Measurements from ENCODE around the gene CANX.

Gene CANX

GRCh38 chr5:179769271-179769670, 70.5 kb downstream of the CANX start:
- H3K9me3 ChIP-seq (ENCODE audit: insufficient read depth, low read depth, low read length), result no peaks in the 10 kb centered on the region
- H3K27me3 ChIP-seq (ENCODE audit: insufficient read depth, low read length, poor library complexity, severe bottlenecking), result no peaks in the 10 kb centered on the region
- no peaks in the 10 kb centered on the region for H3K9me2 ChIP-seq (replicated peaks; ENCODE audit: low read depth, low read length)
- H2AFZ ChIP-seq (ENCODE audit: low read length), result no peak overlapping the region
- no peaks in the 10 kb centered on the region for H4K20me1 ChIP-seq (ENCODE audit: insufficient read depth, low read length, poor library complexity, severe bottlenecking)
- no peaks in the 10 kb centered on the region for H3K4me1 ChIP-seq (ENCODE audit: insufficient read depth, low read length, poor library complexity, severe bottlenecking)
- H3K79me2 ChIP-seq (ENCODE audit: insufficient read depth, low read length), result no peaks in the 10 kb centered on the region; the same call in 1 of the 2 replicates
- no peaks in the 10 kb centered on the region for H3F3A ChIP-seq (ENCODE audit: low read depth)
- H3K4me3 ChIP-seq (ENCODE audit: low read length, poor library complexity, severe bottlenecking), result no peak overlapping the region
- no peak overlapping the region for H3K4me2 ChIP-seq (ENCODE audit: low read depth, low read length, poor library complexity, severe bottlenecking)
- TF ChIP-seq CTCF (conservative IDR thresholded peaks at IDR 0.05; ENCODE audit: low read length), result no peak
- TF ChIP-seq EZH2phosphoT487 (IDR thresholded peaks at IDR 0.05; ENCODE audit: borderline replicate concordance), result no peak
- H3K9ac ChIP-seq (ENCODE audit: low read depth, low read length, poor library complexity, severe bottlenecking), result no peak overlapping the region
- peaks cover 68% of the 10 kb centered on the region; the same call in 1 of the 2 replicates for H3K36me3 ChIP-seq (ENCODE audit: insufficient read depth, low read length)

- TF ChIP-seq EZH2phosphoT487 (IDR thresholded peaks at IDR 0.05; ENCODE audit: borderline replicate concordance) (no peak), CTCF (conservative IDR thresholded peaks at IDR 0.05; ENCODE audit: low read length) (no peak)
- H3K4me3 ChIP-seq (ENCODE audit: low read length, poor library complexity, severe bottlenecking), result no peak overlapping the region
- H3F3A ChIP-seq (ENCODE audit: low read depth), result no peaks in the 10 kb centered on the region
- H3K27me3 ChIP-seq (ENCODE audit: insufficient read depth, low read length, poor library complexity, severe bottlenecking), result no peaks in the 10 kb centered on the region
- H3K9ac ChIP-seq (ENCODE audit: low read depth, low read length, poor library complexity, severe bottlenecking), result no peak overlapping the region
- no peaks in the 10 kb centered on the region for H3K4me1 ChIP-seq (ENCODE audit: insufficient read depth, low read length, poor library complexity, severe bottlenecking)
- H3K9me3 ChIP-seq (ENCODE audit: insufficient read depth, low read depth, low read length), result no peaks in the 10 kb centered on the region
- no peaks in the 10 kb centered on the region for H4K20me1 ChIP-seq (ENCODE audit: insufficient read depth, low read length, poor library complexity, severe bottlenecking)
- no peak overlapping the region for H2AFZ ChIP-seq (ENCODE audit: low read length)
- no peaks in the 10 kb centered on the region for H3K9me2 ChIP-seq (replicated peaks; ENCODE audit: low read depth, low read length)
- no peaks in the 10 kb centered on the region; the same call in 1 of the 2 replicates for H3K79me2 ChIP-seq (ENCODE audit: insufficient read depth, low read length)
- H3K4me2 ChIP-seq (ENCODE audit: low read depth, low read length, poor library complexity, severe bottlenecking), result no peak overlapping the region
- H3K36me3 ChIP-seq (ENCODE audit: insufficient read depth, low read length), result peaks cover 70% of the 10 kb centered on the region; the same call in 1 of the 2 replicates
These were observed 71.0 kb downstream of the CANX start for GRCh38 chr5:179769796-179770195.

DNA sequence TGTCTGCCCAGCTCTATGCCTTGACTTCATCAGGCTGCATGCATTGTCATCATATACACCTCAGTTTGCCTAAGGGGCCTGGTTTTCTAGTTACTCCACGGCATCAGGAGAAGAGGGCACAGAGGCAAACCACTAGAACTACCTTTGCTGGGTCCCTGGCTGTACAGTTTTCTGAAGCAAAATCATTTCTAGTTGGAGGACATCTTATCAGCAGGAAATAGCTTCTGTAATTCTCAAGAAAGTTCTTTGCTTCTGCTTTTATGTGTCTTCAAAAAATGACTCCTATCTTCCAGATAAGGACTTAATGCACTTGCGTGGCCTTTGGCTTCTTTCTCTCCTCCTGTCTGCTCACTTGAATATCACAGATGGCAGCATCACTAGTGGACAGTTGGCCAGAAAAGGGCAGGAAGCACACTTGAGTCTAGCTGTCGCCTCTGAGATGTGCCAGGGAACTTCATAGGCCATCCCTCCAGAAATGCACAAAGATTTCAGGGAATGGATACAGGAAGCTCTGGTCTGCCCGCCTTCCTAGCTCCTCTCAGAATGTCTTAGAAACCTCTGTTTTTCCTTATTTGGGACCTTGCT, 72.6 kb downstream of the CANX start:
- Histone ChIP-seq H3K9ac (ENCODE audit: low read depth, low read length, poor library complexity, severe bottlenecking) (no peak overlapping the region), H3K9me2 (replicated peaks; ENCODE audit: low read depth, low read length) (no peaks in the 10 kb centered on the region), H3K4me3 (ENCODE audit: low read length, poor library complexity, severe bottlenecking) (no peak overlapping the region), H4K20me1 (ENCODE audit: insufficient read depth, low read length, poor library complexity, severe bottlenecking) (no peaks in the 10 kb centered on the region), H2AFZ (ENCODE audit: low read length) (no peak overlapping the region), H3K27me3 (ENCODE audit: insufficient read depth, low read length, poor library complexity, severe bottlenecking) (no peaks in the 10 kb centered on the region), H3K36me3 (ENCODE audit: insufficient read depth, low read length) (peaks cover 66% of the 10 kb centered on the region; the same call in 1 of the 2 replicates), H3F3A (ENCODE audit: low read depth) (no peaks in the 10 kb centered on the region), H3K79me2 (ENCODE audit: insufficient read depth, low read length) (no peaks in the 10 kb centered on the region; the same call in 1 of the 2 replicates), H3K4me1 (ENCODE audit: insufficient read depth, low read length, poor library complexity, severe bottlenecking) (no peaks in the 10 kb centered on the region), H3K9me3 (ENCODE audit: insufficient read depth, low read depth, low read length) (no peaks in the 10 kb centered on the region), H3K4me2 (ENCODE audit: low read depth, low read length, poor library complexity, severe bottlenecking) (no peak overlapping the region)
- TF ChIP-seq EZH2phosphoT487 (IDR thresholded peaks at IDR 0.05; ENCODE audit: borderline replicate concordance) (no peak), CTCF (conservative IDR thresholded peaks at IDR 0.05; ENCODE audit: low read length) (no peak)

Data from Loucy (cell line).